Fibroblast of lung (primary cell): ENCODE data around the gene SELENOK. TPM values are rescaled to one million over a fixed set of nuclear protein-coding genes. Genes with fewer than 3 reads are reported as not detected.

Experiments
- DNase-seq, 2 donors: peaks; one replicate each; pipeline versions ENCODE4 v3.0.0 to v3.0.0-alpha.2; 2010; ENCODE audit warnings: low read depth in 2 of 2
- H2AFZ ChIP-seq: 2 replicates; pipeline ENCODE4 v1.5.1; 2012; ENCODE audit warnings: low read length, control low read depth, inconsistent platforms
- H3K27ac ChIP-seq: 2 replicates; pipeline ENCODE4 v1.5.1; 2011; ENCODE audit warnings: low read length, control low read depth; ENCODE audit not compliant: insufficient read depth
- H3K27me3 ChIP-seq: 2 replicates; pipeline ENCODE4 v1.5.1; 2011; ENCODE audit warnings: mild to moderate bottlenecking, low read length; ENCODE audit not compliant: control insufficient read depth, insufficient read depth
- H3K36me3 ChIP-seq: 2 replicates; pipeline ENCODE4 v1.5.1; 2011; ENCODE audit warnings: low read length; ENCODE audit not compliant: control insufficient read depth, insufficient read depth
- H3K4me1 ChIP-seq: 2 replicates; pipeline ENCODE4 v1.5.1; 2011; ENCODE audit warnings: low read length; ENCODE audit not compliant: control insufficient read depth, insufficient read depth; ENCODE audit errors: extremely low read depth
- H3K4me2 ChIP-seq: 2 replicates; pipeline ENCODE4 v1.5.1; 2011; ENCODE audit warnings: low read length, control low read depth; ENCODE audit not compliant: insufficient read depth; ENCODE audit errors: extremely low read depth
- H3K4me3 ChIP-seq, 4 experiments: fragments of 200-600 bp in 1 of 4; sonication (generic) in 1 of 4; replicated peaks in 1 of 4; 2 replicates each; pipeline ENCODE4 v1.5.1; 2011 to 2016; ENCODE audit warnings: low read length in 4 of 4, low read depth in 3 of 4, mild to moderate bottlenecking in 3 of 4, control low read depth in 2 of 4, inconsistent platforms in 1 of 4, mixed read lengths in 1 of 4; ENCODE audit not compliant: insufficient read depth in 1 of 4; ENCODE audit errors: control extremely low read depth in 1 of 4
- H3K79me2 ChIP-seq: 2 replicates; pipeline ENCODE4 v1.5.1; 2012; ENCODE audit warnings: mild to moderate bottlenecking, low read length, inconsistent platforms; ENCODE audit not compliant: control insufficient read depth, insufficient read depth
- H3K9ac ChIP-seq: 2 replicates; pipeline ENCODE4 v1.5.1; 2011; ENCODE audit warnings: mild to moderate bottlenecking, low read length, control low read depth; ENCODE audit not compliant: insufficient read depth
- H3K9me3 ChIP-seq: 2 replicates; pipeline ENCODE4 v1.5.1; 2012; ENCODE audit warnings: low read depth, low read length; ENCODE audit not compliant: control insufficient read depth, insufficient read depth
- H4K20me1 ChIP-seq: 2 replicates; pipeline ENCODE4 v1.5.1; 2011; ENCODE audit warnings: low read length; ENCODE audit not compliant: control insufficient read depth, insufficient read depth; ENCODE audit errors: extremely low read depth
- CTCF ChIP-seq, 2 donors: IDR thresholded peaks in 1 of 2; conservative IDR thresholded peaks in 1 of 2; 1 replicate in 1 of 2; 2 replicates in 1 of 2; pipeline ENCODE4 v1.5.1; 2011 to 2012; ENCODE audit warnings: low read length in 2 of 2, control low read depth in 1 of 2, inconsistent platforms in 1 of 2, low read depth in 1 of 2, mild to moderate bottlenecking in 1 of 2
- EZH2 ChIP-seq: IDR thresholded peaks from 2 replicates; pipeline ENCODE4 v1.5.1; 2012; ENCODE audit warnings: low read length, control low read depth, mild to moderate bottlenecking; ENCODE audit errors: missing control alignments
- polyA plus RNA-seq, 2 donors: library from polyadenylated mRNA; depleted of rRNA in 1 of 2; stranded (reverse) in 1 of 2; unstranded in 1 of 2; fragments of >200 nt; gene quantifications; 2 replicates each; pipeline ENCODE4 v1.2.1, GENCODE V29; 2011 to 2012; ENCODE audit warnings: missing spikeins in 1 of 2
- total RNA-seq: library from RNA; depleted of rRNA; stranded (reverse); fragments of >200 nt; gene quantifications from 2 replicates; pipeline ENCODE4 v1.2.1, GENCODE V29; 2014

The SELENOK gene
- total and polyA plus RNA-seq, 2 donors (not counting 1 experiment from before 2014, with no cell fraction given), result 26.9 to 40.1 TPM

GRCh38 chr3:53849916-53850315 lies 41.7 kb downstream of the SELENOK start:
- no peaks in the 10 kb centered on the region for H3K4me1 ChIP-seq
- DNase-seq, result no peak
- no peak overlapping the region for H3K4me3 ChIP-seq
- TF ChIP-seq EZH2 (no peak), CTCF (conservative IDR thresholded peaks at IDR 0.05 in 1 of 2, IDR thresholded peaks at IDR 0.05 in 1 of 2; ENCODE audit: low read depth in 1 of 2, low read length in 2 of 2) (no peak)
- H3K4me2 ChIP-seq, result no peak overlapping the region
- H3K9ac ChIP-seq, result no peak overlapping the region
- no peaks in the 10 kb centered on the region for H4K20me1 ChIP-seq
- H3K36me3 ChIP-seq, result no peaks in the 10 kb centered on the region
- no peaks in the 10 kb centered on the region for H3K79me2 ChIP-seq
- H3K27me3 ChIP-seq, result peaks cover 30% of the 10 kb centered on the region
- H3K27ac ChIP-seq, result no peak overlapping the region
- no peak overlapping the region for H2AFZ ChIP-seq
- H3K9me3 ChIP-seq, result no peaks in the 10 kb centered on the region

DNA sequence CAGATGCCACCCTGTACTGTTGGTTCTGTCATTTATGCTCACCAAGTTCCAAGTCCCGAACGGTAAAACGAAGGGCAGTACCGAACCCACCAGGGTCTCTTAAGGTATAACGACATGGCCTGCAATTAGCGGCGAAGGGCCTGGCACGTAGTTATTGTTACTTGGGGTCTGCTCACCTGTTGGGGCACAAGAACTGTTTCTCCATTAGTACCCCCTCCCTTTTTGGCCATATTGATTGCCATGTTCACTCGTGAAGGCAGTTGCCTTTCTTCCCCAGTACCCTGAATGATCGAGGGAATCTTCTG lies 44.9 kb downstream of the SELENOK start:
- H3K36me3 ChIP-seq, result no peaks in the 10 kb centered on the region
- H4K20me1 ChIP-seq, result no peaks in the 10 kb centered on the region
- H3K4me2 ChIP-seq, result no peak overlapping the region
- H3K4me1 ChIP-seq, result no peaks in the 10 kb centered on the region
- DNase-seq, result no peak
- no peaks in the 10 kb centered on the region for H3K9me3 ChIP-seq
- no peak overlapping the region for H3K9ac ChIP-seq
- no peak overlapping the region for H3K27ac ChIP-seq
- peak; percentile 12 for TF ChIP-seq EZH2
- TF ChIP-seq CTCF (conservative IDR thresholded peaks at IDR 0.05 in 1 of 2, IDR thresholded peaks at IDR 0.05 in 1 of 2; ENCODE audit: low read depth in 1 of 2, low read length in 2 of 2), result no peak
- no peak overlapping the region for H2AFZ ChIP-seq
- H3K4me3 ChIP-seq, result peak overlapping the region in 1 of 4 experiments; percentile 58
- no peaks in the 10 kb centered on the region for H3K79me2 ChIP-seq
- peaks cover 30% of the 10 kb centered on the region for H3K27me3 ChIP-seq

GRCh38 chr3:53846134-53846850 lies 45.4 kb downstream of the SELENOK start, which contains the start of the genes CHDH and IL17RB:
TSS of gene CHDH (minus strand) at chr3:53846419. CDS start at chr3:53824008, 22,411 bp downstream.
TSS of gene IL17RB (plus strand) at chr3:53846568. CDS start at chr3:53846589, 21 bp downstream.
- Histone ChIP-seq H3K9me3 (no peaks in the 10 kb centered on the region), H4K20me1 (no peaks in the 10 kb centered on the region), H3K4me1 (no peaks in the 10 kb centered on the region), H3K27me3 (peaks cover 33% of the 10 kb centered on the region), H3K79me2 (no peaks in the 10 kb centered on the region), H3K4me3 (peak within 1 kb of the TSS; percentile 41 to 58 (median 54)), H3K9ac (peak within 1 kb of the TSS; percentile 16), H3K36me3 (no peaks in the 10 kb centered on the region), H3K4me2 (peak within 1 kb of the TSS; percentile 80), H2AFZ (peak within 1 kb of the TSS; percentile 70), H3K27ac (no peak within 1 kb of the TSS)
- DNase-seq, result peak in 1 of 2 donors; percentile 11
- TF ChIP-seq CTCF (conservative IDR thresholded peaks at IDR 0.05 in 1 of 2, IDR thresholded peaks at IDR 0.05 in 1 of 2; ENCODE audit: low read depth in 1 of 2, low read length in 2 of 2) (no peak), EZH2 (peak; percentile 18)
